Astrocyte (in vitro differentiated cells and primary cell): ENCODE measurements around the gene CHAT.

Experiments used
- CTCF ChIP-seq: IDR thresholded peaks from 2 replicates; pipeline ENCODE4 v1.5.1; 2011; ENCODE audit warnings: low read depth, mild to moderate bottlenecking, inconsistent platforms, low read length, moderate library complexity; ENCODE audit not compliant: insufficient read depth
- EZH2 ChIP-seq: IDR thresholded peaks from 2 replicates; pipeline ENCODE4 v1.6.1; 2012; ENCODE audit warnings: mild to moderate bottlenecking, low read length, inconsistent platforms; ENCODE audit not compliant: insufficient read depth

GRCh38 chr10:49657606-49658005, 43.8 kb downstream of the CHAT start:
- no peak for TF ChIP-seq CTCF
- TF ChIP-seq EZH2 = no peak
